Mammary epithelial cell (primary cell): ENCODE data around the gene NOMO2.
"Not testable (repeated sequence)": the region's sequence is repeated elsewhere in the genome, so short reads cannot be mapped to it uniquely, and the experiment has no call there.

Experiments
- EZH2 ChIP-seq: IDR thresholded peaks from 2 replicates; pipeline ENCODE4 v1.6.1; 2012; ENCODE audit warnings: low read length, inconsistent platforms, borderline replicate concordance
- TF ChIP-seq, protein P1 (sequence below), 2 donors: IDR thresholded peaks in 1 of 2; conservative IDR thresholded peaks in 1 of 2; 2 replicates each; pipeline ENCODE4 v1.5.1; 2011 to 2012; ENCODE audit warnings: inconsistent platforms in 2 of 2, low read length in 2 of 2, mild to moderate bottlenecking in 2 of 2, control low read depth in 1 of 2, low read depth in 1 of 2; ENCODE audit not compliant: insufficient read depth in 1 of 2; ENCODE audit errors: extremely low read depth in 1 of 2

DNA sequence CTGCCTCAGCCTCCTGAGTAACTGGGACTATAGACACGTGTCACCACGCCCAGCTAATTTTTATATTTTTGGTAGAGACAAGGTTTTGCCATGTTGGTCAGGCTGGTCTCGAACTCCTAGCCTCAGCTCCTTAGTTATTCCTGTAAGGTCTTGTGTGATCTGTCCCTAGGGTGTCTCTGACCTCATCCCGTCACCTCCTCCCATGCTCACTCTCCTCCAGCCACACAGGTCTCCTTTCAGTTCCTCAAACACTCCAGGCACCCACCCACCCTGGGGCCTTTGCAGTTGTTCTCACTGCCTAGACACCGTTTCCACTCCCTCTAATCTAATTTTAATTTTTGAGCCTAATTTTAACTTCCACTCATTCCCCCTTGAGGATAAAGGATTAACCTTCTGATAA lies 31.1 kb upstream of the NOMO2 start:
- TF ChIP-seq, protein P1, sequence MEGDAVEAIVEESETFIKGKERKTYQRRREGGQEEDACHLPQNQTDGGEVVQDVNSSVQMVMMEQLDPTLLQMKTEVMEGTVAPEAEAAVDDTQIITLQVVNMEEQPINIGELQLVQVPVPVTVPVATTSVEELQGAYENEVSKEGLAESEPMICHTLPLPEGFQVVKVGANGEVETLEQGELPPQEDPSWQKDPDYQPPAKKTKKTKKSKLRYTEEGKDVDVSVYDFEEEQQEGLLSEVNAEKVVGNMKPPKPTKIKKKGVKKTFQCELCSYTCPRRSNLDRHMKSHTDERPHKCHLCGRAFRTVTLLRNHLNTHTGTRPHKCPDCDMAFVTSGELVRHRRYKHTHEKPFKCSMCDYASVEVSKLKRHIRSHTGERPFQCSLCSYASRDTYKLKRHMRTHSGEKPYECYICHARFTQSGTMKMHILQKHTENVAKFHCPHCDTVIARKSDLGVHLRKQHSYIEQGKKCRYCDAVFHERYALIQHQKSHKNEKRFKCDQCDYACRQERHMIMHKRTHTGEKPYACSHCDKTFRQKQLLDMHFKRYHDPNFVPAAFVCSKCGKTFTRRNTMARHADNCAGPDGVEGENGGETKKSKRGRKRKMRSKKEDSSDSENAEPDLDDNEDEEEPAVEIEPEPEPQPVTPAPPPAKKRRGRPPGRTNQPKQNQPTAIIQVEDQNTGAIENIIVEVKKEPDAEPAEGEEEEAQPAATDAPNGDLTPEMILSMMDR (conservative IDR thresholded peaks at IDR 0.05 in 1 of 2, IDR thresholded peaks at IDR 0.05 in 1 of 2; ENCODE audit: extremely low read depth in 1 of 2, insufficient read depth in 1 of 2, low read depth in 1 of 2, low read length in 2 of 2) = not testable (repeated sequence)
- TF ChIP-seq EZH2 = not testable (repeated sequence)
